DMS 273 (cell line): ENCODE results near the gene MRPS5.
"Not testable (repeated sequence)": the region's sequence is repeated elsewhere in the genome, so short reads cannot be mapped to it uniquely, and the experiment has no call there.

Experiments
- DNase-seq: peaks from one replicate; lab custom pipeline; 2025; ENCODE audit not compliant: unreplicated experiment; lab: John Stamatoyannopoulos, UW

The MRPS5 gene

GRCh38 chr2:95048825-95049682 lies 72.6 kb downstream of the MRPS5 start:
- DNase-seq = no peak

GRCh38 chr2:95047629-95048510 lies 73.7 kb downstream of the MRPS5 start:
- no peak for DNase-seq

- DNase-seq = no peak
These were observed 75.1 kb downstream of the MRPS5 start for GRCh38 chr2:95046371-95047112.

GRCh38 chr2:95044601-95045000 lies 77.0 kb downstream of the MRPS5 start:
- DNase-seq = no peak

GRCh38 chr2:95043300-95044093 lies 78.1 kb downstream of the MRPS5 start:
- DNase-seq = peak; percentile 88

GRCh38 chr2:95042472-95043271 lies 78.9 kb downstream of the MRPS5 start:
- DNase-seq = no peak

- DNase-seq = no peak
These were observed 79.7 kb downstream of the MRPS5 start for GRCh38 chr2:95041824-95042442.

GRCh38 chr2:95041060-95041823 lies 80.4 kb downstream of the MRPS5 start:
- DNase-seq = no peak

GRCh38 chr2:95040426-95040825 lies 81.2 kb downstream of the MRPS5 start:
- no peak for DNase-seq

- DNase-seq = no peak
These were observed 81.6 kb downstream of the MRPS5 start for GRCh38 chr2:95039978-95040377.

- DNase-seq = no peak
These were observed 82.2 kb downstream of the MRPS5 start for GRCh38 chr2:95039363-95039762.

GRCh38 chr2:95038635-95039298 lies 82.8 kb downstream of the MRPS5 start:
- DNase-seq = no peak

GRCh38 chr2:95037841-95038585 lies 83.6 kb downstream of the MRPS5 start:
- DNase-seq = not testable (repeated sequence)

- no peak for DNase-seq
These were observed 84.2 kb downstream of the MRPS5 start for GRCh38 chr2:95037384-95037839.

GRCh38 chr2:95036596-95037383 lies 84.8 kb downstream of the MRPS5 start:
- DNase-seq = no peak
